VCaP (cell line): ENCODE data around the gene BMAL1.

Source experiments
- H3K27ac ChIP-seq: fragments of 450-650 bp; 2 replicates; pipeline ENCODE4 v1.5.1; 2017
- CTCF ChIP-seq: fragments of 450-650 bp; conservative IDR thresholded peaks from 2 replicates; pipeline ENCODE4 v1.5.1; 2017; ENCODE audit warnings: mild to moderate bottlenecking, moderate library complexity

BMAL1 gene

GRCh38 chr11:13292970-13293369 lies 15.4 kb downstream of the BMAL1 start:
- TF ChIP-seq CTCF: no peak
- no peak overlapping the region for H3K27ac ChIP-seq

GRCh38 chr11:13294178-13294577 lies 16.6 kb downstream of the BMAL1 start:
- H3K27ac ChIP-seq: no peak overlapping the region
- TF ChIP-seq CTCF: no peak

GRCh38 chr11:13294771-13295579 lies 17.4 kb downstream of the BMAL1 start:
- no peak overlapping the region for H3K27ac ChIP-seq
- TF ChIP-seq CTCF: no peak

- H3K27ac ChIP-seq: no peak overlapping the region
- TF ChIP-seq CTCF: no peak
These were observed 19.8 kb downstream of the BMAL1 start for GRCh38 chr11:13297308-13297916.

- no peak for TF ChIP-seq CTCF
- no peak overlapping the region for H3K27ac ChIP-seq
These were observed 20.3 kb downstream of the BMAL1 start for GRCh38 chr11:13297917-13298356.

- TF ChIP-seq CTCF: no peak
- H3K27ac ChIP-seq: no peak overlapping the region; the same call in 1 of the 2 replicates
These were observed 21.2 kb downstream of the BMAL1 start for GRCh38 chr11:13298765-13299164.

- TF ChIP-seq CTCF: no peak
- H3K27ac ChIP-seq: peak overlapping the region; percentile 61; the same call in 1 of the 2 replicates
These were observed 23.9 kb downstream of the BMAL1 start for GRCh38 chr11:13301522-13301921.
